Activated naive CD8-positive, alpha-beta T cell treated with anti-CD3 and anti-CD28 coated beads, Interleukin-2, amount 50 U/mL, for 24 hours (primary cell): ENCODE results near the gene ELFN2.

ENCODE experiments used
- ATAC-seq: fragments of 150-1000 bp; cut with Tn5 transposase; one replicate; pipeline ENCODE4 v1.10.0; 2021
- DNase-seq: peaks from one replicate; pipeline ENCODE4 v3.0.0; 2021
- H3K27ac Mint-ChIP-seq: one replicate; pipeline ENCODE4 v1.8.0; 2021; ENCODE audit warnings: mild to moderate bottlenecking, mixed read lengths
- H3K27me3 Mint-ChIP-seq: one replicate; pipeline ENCODE4 v1.8.0; 2021; ENCODE audit warnings: mixed read lengths
- H3K36me3 Mint-ChIP-seq: one replicate; pipeline ENCODE4 v1.8.0; 2021; ENCODE audit warnings: low read depth, mixed read lengths
- H3K4me1 Mint-ChIP-seq: one replicate; pipeline ENCODE4 v1.8.0; 2021; ENCODE audit warnings: mixed read lengths
- H3K4me3 Mint-ChIP-seq: one replicate; pipeline ENCODE4 v1.8.0; 2021; ENCODE audit warnings: mild to moderate bottlenecking, moderate library complexity, mixed read lengths
- H3K9me3 Mint-ChIP-seq: one replicate; pipeline ENCODE4 v1.8.0; 2021; ENCODE audit warnings: mixed read lengths

Gene ELFN2

DNA sequence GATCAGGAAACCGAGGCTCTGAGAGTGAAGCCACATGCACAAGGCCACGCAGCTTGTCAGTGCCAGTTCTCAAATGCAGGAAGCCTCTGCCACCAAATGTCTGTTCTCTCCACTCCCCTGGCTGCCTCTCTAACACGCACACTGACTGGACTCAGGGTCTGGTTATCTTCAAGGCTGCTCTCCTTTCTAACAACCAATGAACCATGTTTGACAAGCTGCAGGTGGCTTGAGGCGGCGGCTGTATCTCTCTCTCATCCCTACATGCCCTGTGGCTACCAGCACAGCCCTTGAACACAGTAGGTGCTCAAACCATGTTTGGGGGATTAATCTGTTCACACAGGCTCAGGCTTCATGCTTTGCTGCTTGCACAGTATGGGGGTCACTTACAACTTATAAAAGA, 35.2 kb upstream of the ELFN2 start:
- no peak for DNase-seq
- Mint-ChIP-seq H3K9me3 (no peaks in the 10 kb centered on the region), H3K4me3 (no peak overlapping the region), H3K27ac (no peak overlapping the region), H3K4me1 (peaks cover 6% of the 10 kb centered on the region), H3K36me3 (peaks cover 18% of the 10 kb centered on the region), H3K27me3 (no peaks in the 10 kb centered on the region)
- ATAC-seq = no peak

DNA sequence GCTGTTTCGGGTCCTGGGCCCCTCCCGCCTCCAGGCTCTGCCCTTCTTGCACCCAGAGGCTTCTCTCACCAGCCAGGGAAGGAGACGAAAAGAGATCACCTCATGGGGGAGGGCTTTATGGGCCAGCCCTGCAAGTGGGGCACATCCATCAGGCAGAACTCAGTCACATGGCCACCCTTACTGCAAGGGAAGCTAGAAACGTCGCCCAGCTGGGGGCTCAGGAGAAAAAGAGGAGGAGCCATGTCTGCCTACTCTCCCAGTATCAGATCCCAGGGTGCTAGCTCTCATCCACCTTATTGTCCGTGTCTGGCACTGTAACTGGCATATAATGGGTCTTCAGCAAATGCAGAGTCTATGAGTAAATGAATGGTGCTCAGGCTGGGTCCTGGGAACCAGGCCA, 34.7 kb upstream of the ELFN2 start:
- no peak overlapping the region for H3K4me3 Mint-ChIP-seq

GRCh38 chr22:37460684-37461083, 33.4 kb upstream of the ELFN2 start:
- Mint-ChIP-seq H3K27ac (no peak overlapping the region), H3K4me3 (no peak overlapping the region), H3K9me3 (no peaks in the 10 kb centered on the region), H3K27me3 (no peaks in the 10 kb centered on the region), H3K4me1 (peaks cover 6% of the 10 kb centered on the region), H3K36me3 (peaks cover 9% of the 10 kb centered on the region)
- DNase-seq = no peak
- ATAC-seq = no peak

More for the DNA sequence above, 34.7 kb upstream of the ELFN2 start:
- no peak for ATAC-seq
- DNase-seq = no peak
- Mint-ChIP-seq H3K27me3 (no peaks in the 10 kb centered on the region), H3K4me1 (peaks cover 6% of the 10 kb centered on the region), H3K36me3 (peaks cover 18% of the 10 kb centered on the region), H3K27ac (no peak overlapping the region), H3K9me3 (no peaks in the 10 kb centered on the region)

GRCh38 chr22:37459206-37459605, 31.9 kb upstream of the ELFN2 start:
- ATAC-seq = no peak
- Mint-ChIP-seq H3K27me3 (no peaks in the 10 kb centered on the region), H3K4me3 (no peak overlapping the region), H3K36me3 (peaks cover 4% of the 10 kb centered on the region), H3K4me1 (peaks cover 2% of the 10 kb centered on the region), H3K27ac (no peak overlapping the region), H3K9me3 (no peaks in the 10 kb centered on the region)
- DNase-seq = no peak

DNA sequence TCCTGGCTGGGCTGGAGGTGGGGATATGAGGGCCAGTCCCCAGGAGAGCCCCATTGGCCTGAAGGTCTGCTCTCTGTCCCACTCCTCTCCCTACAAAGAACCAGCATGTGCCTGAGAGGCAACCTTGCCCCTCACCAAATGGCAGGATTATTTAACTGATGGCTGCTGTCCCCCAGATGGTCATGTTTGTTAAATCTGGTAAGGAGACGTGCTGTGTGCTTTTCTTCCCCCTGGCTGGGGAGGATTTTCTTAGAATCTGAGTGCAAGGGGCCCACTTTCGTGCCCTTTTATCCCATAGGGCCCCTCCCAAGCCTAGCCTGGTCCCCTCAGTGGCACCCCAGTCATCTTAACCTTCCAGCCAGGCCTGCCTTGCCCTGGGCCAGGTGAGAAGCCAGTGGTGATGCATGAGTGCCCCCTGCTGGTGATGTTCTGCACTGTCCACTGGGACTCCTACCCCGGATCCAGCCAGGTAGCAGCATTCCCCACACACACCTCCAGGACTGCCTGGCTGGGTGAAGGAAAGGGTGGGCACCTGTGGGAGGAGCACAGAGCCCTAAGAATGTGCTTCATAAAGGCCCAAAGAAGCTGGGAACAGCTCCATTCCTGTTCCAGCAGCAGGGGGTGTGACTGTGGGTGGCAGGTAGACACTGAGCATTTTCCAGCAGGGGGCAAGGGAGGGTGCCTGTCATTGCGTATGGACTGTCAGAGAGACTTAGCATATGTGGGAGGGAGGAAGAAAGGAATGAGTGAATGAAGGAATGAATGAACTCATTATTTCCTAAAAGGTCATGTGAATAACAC, 30.0 kb upstream of the ELFN2 start:
- Mint-ChIP-seq H3K4me3 (no peak overlapping the region), H3K36me3 (peaks cover 4% of the 10 kb centered on the region), H3K9me3 (no peaks in the 10 kb centered on the region), H3K27ac (no peak overlapping the region), H3K27me3 (no peaks in the 10 kb centered on the region), H3K4me1 (peaks cover 2% of the 10 kb centered on the region)
- ATAC-seq (peak; percentile 91), DNase-seq (peak; percentile 89)

DNA sequence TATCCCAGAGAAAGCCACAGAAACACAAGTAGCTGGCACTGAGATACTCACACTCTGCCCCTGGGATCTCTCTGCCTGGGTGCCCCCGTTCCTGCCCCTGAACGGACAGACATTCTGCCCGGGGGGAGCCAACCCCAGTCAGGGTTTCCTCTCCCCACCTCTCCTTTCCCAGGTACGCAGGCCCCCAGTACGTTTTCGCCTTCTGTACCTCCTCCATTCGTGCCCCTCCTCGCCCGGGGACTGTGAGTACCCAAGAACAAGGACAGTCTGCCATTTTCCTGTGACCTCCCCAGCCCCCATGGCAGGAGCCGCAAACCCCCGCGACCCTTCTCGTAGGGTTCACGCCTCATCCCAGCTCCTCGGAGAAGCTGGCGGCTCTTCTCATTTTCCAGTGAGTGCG, 29.1 kb upstream of the ELFN2 start:
- Mint-ChIP-seq H3K9me3 (no peaks in the 10 kb centered on the region), H3K4me1 (peaks cover 2% of the 10 kb centered on the region), H3K4me3 (no peak overlapping the region), H3K27ac (no peak overlapping the region), H3K36me3 (peaks cover 4% of the 10 kb centered on the region), H3K27me3 (no peaks in the 10 kb centered on the region)
- ATAC-seq = no peak
- DNase-seq = no peak

GRCh38 chr22:37455896-37456295, 28.6 kb upstream of the ELFN2 start:
- DNase-seq (no peak), ATAC-seq (no peak)
- H3K36me3 Mint-ChIP-seq = peaks cover 4% of the 10 kb centered on the region
- H3K4me1 Mint-ChIP-seq = peaks cover 2% of the 10 kb centered on the region
- H3K9me3 Mint-ChIP-seq = no peaks in the 10 kb centered on the region
- no peaks in the 10 kb centered on the region for H3K27me3 Mint-ChIP-seq
- H3K27ac Mint-ChIP-seq = no peak overlapping the region
- H3K4me3 Mint-ChIP-seq = no peak overlapping the region

GRCh38 chr22:37454857-37455686, 27.8 kb upstream of the ELFN2 start:
- DNase-seq (no peak), ATAC-seq (no peak)
- H3K27me3 Mint-ChIP-seq = no peaks in the 10 kb centered on the region
- peaks cover 4% of the 10 kb centered on the region for H3K36me3 Mint-ChIP-seq
- H3K4me3 Mint-ChIP-seq = no peak overlapping the region
- H3K27ac Mint-ChIP-seq = no peak overlapping the region
- H3K4me1 Mint-ChIP-seq = peaks cover 7% of the 10 kb centered on the region
- H3K9me3 Mint-ChIP-seq = no peaks in the 10 kb centered on the region

DNA sequence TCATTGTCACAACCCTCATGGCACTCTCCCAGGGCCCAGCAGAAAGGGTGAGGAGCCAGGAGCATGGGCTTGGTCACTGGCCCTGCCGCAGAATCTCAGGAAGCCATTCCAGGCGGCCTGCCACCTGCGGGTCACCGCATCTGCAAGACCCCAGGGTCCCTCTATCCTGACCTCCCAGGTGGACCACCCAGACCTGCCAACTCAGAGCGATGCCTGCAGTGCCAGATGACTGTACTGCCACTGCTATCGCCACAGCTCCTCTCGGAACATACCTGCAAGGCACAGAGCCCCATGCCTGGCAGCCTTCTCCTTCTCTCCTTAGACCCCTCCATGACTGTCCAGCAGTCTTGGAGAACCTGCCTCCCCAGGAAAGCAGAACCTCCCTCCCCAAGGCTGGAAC, 26.4 kb upstream of the ELFN2 start:
- no peaks in the 10 kb centered on the region for H3K27me3 Mint-ChIP-seq
- peaks cover 8% of the 10 kb centered on the region for H3K4me1 Mint-ChIP-seq
- H3K9me3 Mint-ChIP-seq = no peaks in the 10 kb centered on the region
- H3K27ac Mint-ChIP-seq = no peak overlapping the region
- no peaks in the 10 kb centered on the region for H3K36me3 Mint-ChIP-seq
- ATAC-seq = no peak
- no peak for DNase-seq
- no peak overlapping the region for H3K4me3 Mint-ChIP-seq

DNA sequence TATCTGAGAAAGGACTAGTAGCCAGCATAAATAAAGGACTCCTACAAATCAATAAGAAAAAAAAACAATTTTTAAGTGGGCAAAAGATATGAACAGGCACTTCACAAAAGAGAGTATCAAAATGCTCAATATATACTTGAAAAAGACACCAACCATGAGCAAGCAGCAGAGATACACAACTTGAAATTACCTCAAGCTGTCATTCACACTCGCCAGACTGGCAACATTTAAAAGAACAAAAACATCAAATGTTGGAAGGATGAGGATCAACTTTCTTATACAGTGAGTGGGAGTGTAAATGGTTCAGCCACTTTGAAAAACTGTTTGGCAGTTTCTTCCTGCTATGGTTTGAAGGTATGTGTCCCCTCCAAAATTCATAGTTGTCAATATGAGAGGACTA, 23.9 kb upstream of the ELFN2 start:
- Mint-ChIP-seq H3K27me3 (no peaks in the 10 kb centered on the region), H3K9me3 (no peaks in the 10 kb centered on the region), H3K36me3 (no peaks in the 10 kb centered on the region), H3K4me1 (peaks cover 8% of the 10 kb centered on the region), H3K27ac (no peak overlapping the region), H3K4me3 (no peak overlapping the region)
- DNase-seq = no peak
- ATAC-seq = no peak

GRCh38 chr22:37449331-37450001, 22.2 kb upstream of the ELFN2 start:
- DNase-seq = no peak

GRCh38 chr22:37448516-37449127, 21.3 kb upstream of the ELFN2 start:
- no peaks in the 10 kb centered on the region for H3K9me3 Mint-ChIP-seq
- DNase-seq (no peak), ATAC-seq (no peak)
- H3K27ac Mint-ChIP-seq = no peak overlapping the region
- peaks cover 11% of the 10 kb centered on the region for H3K4me1 Mint-ChIP-seq
- H3K36me3 Mint-ChIP-seq = no peaks in the 10 kb centered on the region
- H3K27me3 Mint-ChIP-seq = no peaks in the 10 kb centered on the region
- no peak overlapping the region for H3K4me3 Mint-ChIP-seq

More at GRCh38 chr22:37449331-37450001, 22.2 kb upstream of the ELFN2 start:
- no peaks in the 10 kb centered on the region for H3K36me3 Mint-ChIP-seq
- no peak overlapping the region for H3K27ac Mint-ChIP-seq
- peaks cover 6% of the 10 kb centered on the region for H3K4me1 Mint-ChIP-seq
- no peaks in the 10 kb centered on the region for H3K27me3 Mint-ChIP-seq
- no peak for ATAC-seq
- H3K4me3 Mint-ChIP-seq = no peak overlapping the region
- no peaks in the 10 kb centered on the region for H3K9me3 Mint-ChIP-seq

GRCh38 chr22:37445501-37445900, 18.2 kb upstream of the ELFN2 start:
- Mint-ChIP-seq H3K4me1 (peaks cover 9% of the 10 kb centered on the region), H3K27ac (no peak overlapping the region), H3K27me3 (peaks cover 4% of the 10 kb centered on the region), H3K9me3 (peaks cover 4% of the 10 kb centered on the region), H3K36me3 (no peaks in the 10 kb centered on the region), H3K4me3 (no peak overlapping the region)
- ATAC-seq (no peak), DNase-seq (no peak)

GRCh38 chr22:37443977-37444376, 16.7 kb upstream of the ELFN2 start:
- no peak for ATAC-seq
- H3K4me3 Mint-ChIP-seq = no peak overlapping the region
- peaks cover 4% of the 10 kb centered on the region for H3K27me3 Mint-ChIP-seq
- peaks cover 4% of the 10 kb centered on the region for H3K9me3 Mint-ChIP-seq
- H3K4me1 Mint-ChIP-seq = peaks cover 5% of the 10 kb centered on the region
- H3K27ac Mint-ChIP-seq = no peak overlapping the region
- no peaks in the 10 kb centered on the region for H3K36me3 Mint-ChIP-seq
- no peak for DNase-seq
